OCI-LY7 (cell line): ENCODE results near the gene UBR2. TPM values are rescaled to one million over a fixed set of nuclear protein-coding genes. Genes with fewer than 3 reads are reported as not detected.

Experiments used
- BruUV-seq: library from RNA; stranded (reverse); fragments of 400-500 nt; replicated peaks from 2 replicates; lab custom pipeline; 2021; lab: Mats Ljungman, UMichigan
- CTCF ChIA-PET: fragments of 300-600 bp; sonication (Branson Sonifier 250); formaldehyde crosslinking; loops from one replicate; lab custom pipeline; 2022; ENCODE audit warnings: antibody characterized with exemption; ENCODE audit not compliant: unreplicated experiment; lab: Charles Lee
- POLR2A ChIA-PET: fragments of 300-600 bp; sonication (Branson Sonifier 250); formaldehyde crosslinking; loops from one replicate; lab custom pipeline; 2022; ENCODE audit warnings: antibody characterized with exemption; lab: Charles Lee
- DNase-seq: peaks from one replicate; pipeline ENCODE4 v3.0.0-alpha.2; 2015; ENCODE audit warnings: low spot score
- H2AFZ ChIP-seq: fragments of 200-600 bp; sonication (generic), shearing (Covaris generic); 2 replicates; pipeline ENCODE4 v1.6.1; 2014; ENCODE audit warnings: mild to moderate bottlenecking, antibody characterized with exemption, low read length, moderate library complexity
- H3K27ac ChIP-seq: fragments of 200-600 bp; sonication (generic); 2 replicates; pipeline ENCODE4 v1.5.1; 2014; ENCODE audit warnings: mixed run types, low read depth, mild to moderate bottlenecking, moderate library complexity, low read length, inconsistent platforms; ENCODE audit not compliant: poor library complexity, severe bottlenecking
- H3K36me3 ChIP-seq: fragments of 200-600 bp; sonication (generic); 2 replicates; pipeline ENCODE4 v1.6.1; 2014; ENCODE audit warnings: mild to moderate bottlenecking, antibody characterized with exemption, low read length, moderate library complexity, mixed read lengths; ENCODE audit not compliant: insufficient read depth
- H3K4me1 ChIP-seq: fragments of 200-600 bp; sonication (generic); 2 replicates; pipeline ENCODE4 v1.5.1; 2014; ENCODE audit warnings: mild to moderate bottlenecking, low read length; ENCODE audit not compliant: insufficient read depth, poor library complexity, severe bottlenecking
- H3K4me2 ChIP-seq: fragments of 200-600 bp; sonication (generic); 2 replicates; pipeline ENCODE4 v1.6.1; 2014; ENCODE audit warnings: mild to moderate bottlenecking, low read length
- H3K4me3 ChIP-seq: fragments of 200-600 bp; sonication (generic); 2 replicates; pipeline ENCODE4 v1.5.1; 2014; ENCODE audit warnings: mild to moderate bottlenecking, low read depth, low read length; ENCODE audit not compliant: poor library complexity, severe bottlenecking
- H3K79me2 ChIP-seq: fragments of 200-600 bp; sonication (generic); 2 replicates; pipeline ENCODE4 v1.6.1; 2016; ENCODE audit warnings: low read depth, mild to moderate bottlenecking, low read length, moderate library complexity, mixed read lengths; ENCODE audit not compliant: insufficient read depth
- H3K9me2 ChIP-seq: fragments of 200-600 bp; sonication (generic); 2 replicates; pipeline ENCODE4 v1.6.1; 2016; ENCODE audit warnings: mild to moderate bottlenecking, low read length, mixed read lengths; ENCODE audit not compliant: insufficient read depth
- H3K9me3 ChIP-seq: fragments of 200-600 bp; sonication (generic); 2 replicates; pipeline ENCODE4 v1.6.1; 2014; ENCODE audit warnings: mild to moderate bottlenecking, mixed run types, low read length, mixed read lengths
- H4K20me1 ChIP-seq: fragments of 200-600 bp; sonication (generic); 2 replicates; pipeline ENCODE4 v1.6.1; 2014; ENCODE audit warnings: mild to moderate bottlenecking, antibody characterized with exemption, low read length, moderate library complexity, mixed read lengths; ENCODE audit not compliant: insufficient read depth
- CTCF ChIP-seq: fragments of 200-600 bp; sonication (generic); conservative IDR thresholded peaks from 2 replicates; pipeline ENCODE4 v1.5.1; 2014; ENCODE audit warnings: mild to moderate bottlenecking, antibody characterized with exemption, low read length, moderate library complexity, mixed read lengths
- EZH2phosphoT487 ChIP-seq: fragments of 200-600 bp; sonication (generic); IDR thresholded peaks from 2 replicates; pipeline ENCODE4 v1.6.1; 2018; ENCODE audit warnings: low read depth, borderline replicate concordance, mild to moderate bottlenecking, mixed run types, antibody characterized with exemption, low read length, moderate library complexity, mixed read lengths
- intact Hi-C: fragments of 100-400 bp; cut with micrococcal nuclease; formaldehyde crosslinking; loops from one replicate; pipeline ENCODE4 v1.10.0; 2022; ENCODE audit not compliant: unreplicated experiment
- total RNA-seq, 2 experiments: library from RNA; depleted of rRNA in 1 of 2; stranded (reverse); fragments of >200 nt in 1 of 2; shearing (Covaris generic) in 1 of 2; gene quantifications; 2 replicates each; pipeline ENCODE4 v1.2.3, GENCODE V29; 2014 to 2022

Gene UBR2
- total RNA-seq, 2 experiments from 2014 or later, result 17.1 to 26.7 TPM

GRCh38 chr6:42539135-42539534, 24.7 kb upstream of the UBR2 start:
- ChIA-PET POLR2A (interaction anchor here (0.7 kb wide), 1 partner anchor 139 kb away, joined by 3 read pairs; no protein-coding TSS in a partner anchor), CTCF (no interaction called here)
- Histone ChIP-seq H3K36me3 (no peaks in the 10 kb centered on the region), H3K27ac (no peak overlapping the region), H3K4me1 (no peaks in the 10 kb centered on the region), H3K9me2 (no peaks in the 10 kb centered on the region), H3K4me3 (no peak overlapping the region), H3K9me3 (no peaks in the 10 kb centered on the region), H3K4me2 (no peak overlapping the region), H2AFZ (no peak overlapping the region), H3K79me2 (no peaks in the 10 kb centered on the region), H4K20me1 (no peaks in the 10 kb centered on the region)
- intact Hi-C loops, result no loop called here
- no peak for DNase-seq
- BruUV-seq, result no TSS peak
- TF ChIP-seq EZH2phosphoT487 (no peak), CTCF (no peak)

GRCh38 chr6:42545226-42545773, 18.5 kb upstream of the UBR2 start:
- no peak overlapping the region for H2AFZ ChIP-seq
- no peak for TF ChIP-seq EZH2phosphoT487
- no peak for TF ChIP-seq CTCF
- H4K20me1 ChIP-seq, result no peaks in the 10 kb centered on the region
- no peaks in the 10 kb centered on the region for H3K9me3 ChIP-seq
- H3K4me2 ChIP-seq, result no peak overlapping the region
- H3K79me2 ChIP-seq, result no peaks in the 10 kb centered on the region
- H3K4me3 ChIP-seq, result no peak overlapping the region
- no peaks in the 10 kb centered on the region for H3K9me2 ChIP-seq
- no TSS peak for BruUV-seq
- peaks cover 13% of the 10 kb centered on the region for H3K4me1 ChIP-seq
- CTCF ChIA-PET, result no interaction called here
- intact Hi-C loops, result loop anchor here (2.0 kb wide), 1 partner anchor 100 kb away; no protein-coding TSS in a partner anchor
- H3K27ac ChIP-seq, result no peak overlapping the region
- DNase-seq, result no peak
- H3K36me3 ChIP-seq, result no peaks in the 10 kb centered on the region
- POLR2A ChIA-PET, result interaction anchor here (0.5 to 0.9 kb wide), 2 partner anchors 34 to 251 kb away, joined by 3 to 4 read pairs; no protein-coding TSS in a partner anchor
